HFFc6 (cell line): ENCODE data around the gene PPFIBP1. TPM values are rescaled to one million over a fixed set of nuclear protein-coding genes. Genes with fewer than 3 reads are reported as not detected.
"Not testable (repeated sequence)": the region's sequence is repeated elsewhere in the genome, so short reads cannot be mapped to it uniquely, and the experiment has no call there.

Experiments
- DNase-seq: peaks from one replicate; pipeline ENCODE4 v3.0.0-alpha.2; 2018
- H3K27ac Mint-ChIP-seq: 2 replicates; pipeline ENCODE4 v1.8.0; 2020; ENCODE audit warnings: mild to moderate bottlenecking, mixed read lengths
- H3K27me3 Mint-ChIP-seq: 2 replicates; pipeline ENCODE4 v1.8.0; 2021; ENCODE audit warnings: mild to moderate bottlenecking, moderate library complexity, mixed read lengths; ENCODE audit not compliant: insufficient read depth
- H3K36me3 Mint-ChIP-seq: 2 replicates; pipeline ENCODE4 v1.8.0; 2021; ENCODE audit warnings: low read depth, mixed read lengths
- H3K4me1 Mint-ChIP-seq: 2 replicates; pipeline ENCODE4 v1.8.0; 2020; ENCODE audit warnings: low read depth, mixed read lengths
- H3K4me3 Mint-ChIP-seq: 2 replicates; pipeline ENCODE4 v1.8.0; 2020; ENCODE audit warnings: mild to moderate bottlenecking, moderate library complexity, mixed read lengths
- H3K9me3 Mint-ChIP-seq: 2 replicates; pipeline ENCODE4 v1.8.0; 2020; ENCODE audit warnings: mild to moderate bottlenecking, mixed read lengths
- CTCF ChIP-seq: fragments of 200-600 bp; sonication (generic); IDR thresholded peaks from 2 replicates; pipeline ENCODE4 v1.5.0; 2021; ENCODE audit warnings: antibody characterized with exemption, mild to moderate bottlenecking
- total RNA-seq, 6 experiments: library from RNA; stranded (reverse); fragmentation: NEBNext Ultra II Directional; extraction: Animal tissue kit (Norgen Biotek cat#: 25700); gene quantifications; 2 replicates in 1 of 6; 3 replicates in 5 of 6; pipeline ENCODE4 v1.2.3, GENCODE V29; 2021

PPFIBP1 gene
- total RNA-seq, 6 experiments from 2014 or later: 79.1 to 104 (median 92.0) TPM

GRCh38 chr12:27541031-27541719, 17.2 kb downstream of the PPFIBP1 start:
- no peak for TF ChIP-seq CTCF
- Mint-ChIP-seq H3K9me3 (no peaks in the 10 kb centered on the region), H3K4me3 (no peak overlapping the region; the same call in 1 of the 2 replicates), H3K27me3 (no peaks in the 10 kb centered on the region), H3K4me1 (peaks cover 73% of the 10 kb centered on the region), H3K27ac (peak overlapping the region; percentile 83), H3K36me3 (peaks cover 26% of the 10 kb centered on the region)
- no peak for DNase-seq

GRCh38 chr12:27542628-27543027, 18.6 kb downstream of the PPFIBP1 start:
- Mint-ChIP-seq H3K4me1 (peaks cover 85% of the 10 kb centered on the region), H3K36me3 (peaks cover 17% of the 10 kb centered on the region), H3K27me3 (no peaks in the 10 kb centered on the region), H3K27ac (peak overlapping the region; percentile 83), H3K4me3 (peak overlapping the region; percentile 61), H3K9me3 (no peaks in the 10 kb centered on the region)
- peak; percentile 94 for DNase-seq
- no peak for TF ChIP-seq CTCF

GRCh38 chr12:27544858-27545257, 20.9 kb downstream of the PPFIBP1 start:
- not testable (repeated sequence) for H3K9me3 Mint-ChIP-seq, H3K27me3 Mint-ChIP-seq, H3K4me3 Mint-ChIP-seq, DNase-seq, H3K27ac Mint-ChIP-seq
- H3K36me3 Mint-ChIP-seq: peaks cover 12% of the 10 kb centered on the region
- peaks cover 88% of the 10 kb centered on the region for H3K4me1 Mint-ChIP-seq

- DNase-seq: no peak
- Mint-ChIP-seq H3K27ac (no peak overlapping the region; the same call in 1 of the 2 replicates), H3K36me3 (peaks cover 16% of the 10 kb centered on the region), H3K4me3 (no peak overlapping the region), H3K9me3 (no peaks in the 10 kb centered on the region), H3K4me1 (peaks cover 88% of the 10 kb centered on the region), H3K27me3 (no peaks in the 10 kb centered on the region)
- no peak for TF ChIP-seq CTCF
These were observed 21.7 kb downstream of the PPFIBP1 start for GRCh38 chr12:27545665-27546064.

- TF ChIP-seq CTCF: no peak
- peak overlapping the region; percentile 97; the same call in 1 of the 2 replicates for H3K27ac Mint-ChIP-seq
- H3K4me3 Mint-ChIP-seq: no peak overlapping the region
- peaks cover 22% of the 10 kb centered on the region for H3K36me3 Mint-ChIP-seq
- DNase-seq: no peak
- H3K4me1 Mint-ChIP-seq: peaks cover 79% of the 10 kb centered on the region
- no peaks in the 10 kb centered on the region for H3K27me3 Mint-ChIP-seq
- H3K9me3 Mint-ChIP-seq: no peaks in the 10 kb centered on the region
These were observed 23.6 kb downstream of the PPFIBP1 start for GRCh38 chr12:27547592-27547991.

GRCh38 chr12:27548301-27549199, 24.5 kb downstream of the PPFIBP1 start:
- peaks cover 30% of the 10 kb centered on the region for H3K36me3 Mint-ChIP-seq
- peaks cover 2% of the 10 kb centered on the region; the same call in 1 of the 2 replicates for H3K27me3 Mint-ChIP-seq
- H3K9me3 Mint-ChIP-seq: no peaks in the 10 kb centered on the region
- H3K27ac Mint-ChIP-seq: peak overlapping the region; percentile 97
- peak overlapping the region; percentile 85 for H3K4me3 Mint-ChIP-seq
- no peak for DNase-seq
- TF ChIP-seq CTCF: no peak
- peaks cover 79% of the 10 kb centered on the region for H3K4me1 Mint-ChIP-seq
